K562 (cell line): ENCODE measurements around the gene CERS3.

Source experiments
- BRCA1 ChIP-seq, 2 experiments: fragments of 450-650 bp in 1 of 2; sonication (generic) in 1 of 2; formaldehyde crosslinking in 1 of 2; IDR thresholded peaks; 2 replicates each; pipeline versions ENCODE4 v1.5.0 to v1.6.1; 2017 to 2020; ENCODE audit warnings: mild to moderate bottlenecking in 1 of 2, missing genetic modification reagents in 1 of 2
- CBX2 ChIP-seq: fragments of 200-600 bp; sonication (generic); IDR thresholded peaks from one replicate; pipeline ENCODE4 v1.6.1; 2012; ENCODE audit warnings: mild to moderate bottlenecking, low read length, inconsistent platforms; ENCODE audit not compliant: insufficient read depth, poor library complexity, severe bottlenecking
- CTCF ChIP-seq, 3 experiments: IDR thresholded peaks in 2 of 3; conservative IDR thresholded peaks in 1 of 3; 2 replicates each; pipeline ENCODE4 v1.5.1; 2011 to 2012; ENCODE audit warnings: low read length in 3 of 3, mild to moderate bottlenecking in 3 of 3, control low read depth in 2 of 3, improper control_type of control experiment in 1 of 3, inconsistent platforms in 1 of 3, low read depth in 1 of 3, mixed read lengths in 1 of 3, moderate library complexity in 1 of 3; ENCODE audit not compliant: insufficient read depth in 2 of 3
- EZH2 ChIP-seq: IDR thresholded peaks from 2 replicates; pipeline ENCODE4 v1.6.1; 2012; ENCODE audit warnings: low read depth, mild to moderate bottlenecking, inconsistent platforms, low read length, borderline replicate concordance
- FOXK1 ChIP-seq: sonication (generic); formaldehyde crosslinking; IDR thresholded peaks from 2 replicates; pipeline ENCODE4 v1.8.0; 2022; ENCODE audit warnings: missing genetic modification reagents, mild to moderate bottlenecking, borderline replicate concordance
- JUND ChIP-seq, 2 experiments: IDR thresholded peaks; 2 replicates in 1 of 2; 3 replicates in 1 of 2; pipeline ENCODE4 v1.6.1; 2011; ENCODE audit warnings: borderline replicate concordance in 2 of 2, low read depth in 2 of 2, low read length in 2 of 2, improper control_type of control experiment in 1 of 2, missing biosample characterization in 1 of 2, missing genetic modification characterization in 1 of 2, missing genetic modification reagents in 1 of 2
- NFE2L1 ChIP-seq: fragments of 450-650 bp; IDR thresholded peaks from 2 replicates; pipeline ENCODE4 v1.6.1; 2016; ENCODE audit warnings: missing genetic modification characterization, low read depth, mild to moderate bottlenecking, missing compliant biosample characterization, moderate library complexity, borderline replicate concordance
- POLR2A ChIP-seq: fragments of 450-650 bp; conservative IDR thresholded peaks from 2 replicates; pipeline ENCODE4 v1.6.1; 2016
- RHOXF2B ChIP-seq: fragments of 250-450 bp; sonication (Bioruptor Pico); conservative IDR thresholded peaks from 2 replicates; pipeline ENCODE4 v1.5.1; 2021
- TF ChIP-seq, protein P1 (sequence below): fragments of 250-450 bp; sonication (Bioruptor Pico); IDR thresholded peaks from 2 replicates; pipeline ENCODE4 v1.8.0; 2021; ENCODE audit warnings: moderate library complexity, mild to moderate bottlenecking, inconsistent platforms
- TF ChIP-seq, protein P2 (sequence below): fragments of 250-450 bp; sonication (Bioruptor Pico); IDR thresholded peaks from 2 replicates; pipeline ENCODE4 v1.4.0; 2020; ENCODE audit warnings: mild to moderate bottlenecking, moderate library complexity

DNA sequence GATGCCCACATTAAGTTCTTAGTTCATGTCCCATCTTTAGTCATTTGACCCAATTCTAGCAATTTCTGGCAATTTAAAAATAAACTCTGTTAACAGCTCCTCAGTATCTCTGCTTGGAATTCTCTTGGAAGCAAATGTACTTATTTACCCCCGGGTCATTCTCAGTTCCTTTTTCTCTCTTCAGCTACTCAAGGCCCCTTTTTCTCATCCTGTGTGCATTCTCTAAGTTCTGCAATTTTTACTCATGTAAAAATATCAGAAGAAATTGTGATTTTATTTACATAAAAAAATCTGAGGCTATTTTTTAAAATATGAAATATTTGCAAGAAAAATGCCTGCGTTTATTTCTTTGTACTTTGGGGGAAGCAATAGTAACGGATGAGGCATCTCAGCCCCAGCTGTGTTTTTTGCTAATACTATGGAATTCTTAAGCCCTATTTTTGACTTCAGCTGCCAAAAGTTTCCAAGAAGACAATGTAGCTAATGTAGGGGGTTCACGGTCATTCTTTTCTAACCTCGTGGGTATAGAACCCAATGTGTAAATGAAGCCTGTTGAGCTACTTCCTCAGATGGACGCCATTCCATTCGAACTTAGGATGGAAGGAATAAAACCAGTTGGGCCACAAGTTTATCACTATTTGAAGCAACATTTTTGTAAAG is 20.0 kb downstream of the CERS3 start:
- TF ChIP-seq, protein P1, sequence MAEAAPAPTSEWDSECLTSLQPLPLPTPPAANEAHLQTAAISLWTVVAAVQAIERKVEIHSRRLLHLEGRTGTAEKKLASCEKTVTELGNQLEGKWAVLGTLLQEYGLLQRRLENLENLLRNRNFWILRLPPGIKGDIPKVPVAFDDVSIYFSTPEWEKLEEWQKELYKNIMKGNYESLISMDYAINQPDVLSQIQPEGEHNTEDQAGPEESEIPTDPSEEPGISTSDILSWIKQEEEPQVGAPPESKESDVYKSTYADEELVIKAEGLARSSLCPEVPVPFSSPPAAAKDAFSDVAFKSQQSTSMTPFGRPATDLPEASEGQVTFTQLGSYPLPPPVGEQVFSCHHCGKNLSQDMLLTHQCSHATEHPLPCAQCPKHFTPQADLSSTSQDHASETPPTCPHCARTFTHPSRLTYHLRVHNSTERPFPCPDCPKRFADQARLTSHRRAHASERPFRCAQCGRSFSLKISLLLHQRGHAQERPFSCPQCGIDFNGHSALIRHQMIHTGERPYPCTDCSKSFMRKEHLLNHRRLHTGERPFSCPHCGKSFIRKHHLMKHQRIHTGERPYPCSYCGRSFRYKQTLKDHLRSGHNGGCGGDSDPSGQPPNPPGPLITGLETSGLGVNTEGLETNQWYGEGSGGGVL (CRISPR knock-in tag): no peak
- TF ChIP-seq CTCF (IDR thresholded peaks at IDR 0.05 in 2 of 3, conservative IDR thresholded peaks at IDR 0.05 in 1 of 3; ENCODE audit: insufficient read depth in 2 of 3, low read depth in 1 of 3, low read length in 3 of 3): no peak
- TF ChIP-seq RHOXF2B (CRISPR knock-in tag): no peak
- no peak for TF ChIP-seq JUND (IDR thresholded peaks at IDR 0.05; ENCODE audit: borderline replicate concordance, low read depth, low read length)
- no peak for TF ChIP-seq JUND (tag; IDR thresholded peaks at IDR 0.05; ENCODE audit: borderline replicate concordance, low read depth, low read length)
- no peak for TF ChIP-seq CBX2
- TF ChIP-seq POLR2A: no peak
- TF ChIP-seq BRCA1 (IDR thresholded peaks at IDR 0.05): no peak
- no peak for TF ChIP-seq BRCA1 (CRISPR knock-in tag; IDR thresholded peaks at IDR 0.05)
- no peak for TF ChIP-seq EZH2
- no peak for TF ChIP-seq NFE2L1 (tag)
- TF ChIP-seq, protein P2, sequence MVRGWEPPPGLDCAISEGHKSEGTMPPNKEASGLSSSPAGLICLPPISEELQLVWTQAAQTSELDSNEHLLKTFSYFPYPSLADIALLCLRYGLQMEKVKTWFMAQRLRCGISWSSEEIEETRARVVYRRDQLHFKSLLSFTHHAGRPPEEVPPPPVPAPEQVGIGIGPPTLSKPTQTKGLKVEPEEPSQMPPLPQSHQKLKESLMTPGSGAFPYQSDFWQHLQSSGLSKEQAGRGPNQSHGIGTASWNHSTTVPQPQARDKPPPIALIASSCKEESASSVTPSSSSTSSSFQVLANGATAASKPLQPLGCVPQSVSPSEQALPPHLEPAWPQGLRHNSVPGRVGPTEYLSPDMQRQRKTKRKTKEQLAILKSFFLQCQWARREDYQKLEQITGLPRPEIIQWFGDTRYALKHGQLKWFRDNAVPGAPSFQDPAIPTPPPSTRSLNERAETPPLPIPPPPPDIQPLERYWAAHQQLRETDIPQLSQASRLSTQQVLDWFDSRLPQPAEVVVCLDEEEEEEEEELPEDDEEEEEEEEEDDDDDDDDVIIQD (CRISPR knock-in tag): no peak
- no peak for TF ChIP-seq FOXK1 (CRISPR knock-in tag)
